Measurements from ENCODE around the gene MCRIP2. TPM values are rescaled to one million over a fixed set of nuclear protein-coding genes. Genes with fewer than 3 reads are reported as not detected.

MCRIP2 gene
- total RNA-seq, 1 donor from 2014 or later, result 17.6 TPM

- peak; percentile 44 for DNase-seq (ENCODE audit: low read depth)
Observed at GRCh38 chr16:695355-696089, 53.9 kb downstream of the MCRIP2 start.

Other genes starting within 250 kb of the MCRIP2 start
- 27.6 and 50.0 TPM in 2 replicates for gene NME4, start 244.6 kb upstream of the MCRIP2 start, total RNA-seq
- 13.0 and 17.5 TPM in 2 replicates for gene DECR2, start 239.9 kb upstream of the MCRIP2 start, total RNA-seq
- 20.5 and 72.5 TPM in 2 replicates for gene RAB11FIP3, start 216.2 kb upstream of the MCRIP2 start, total RNA-seq
- gene CAPN15, start 114.1 kb upstream of the MCRIP2 start, total RNA-seq, result 41.7 and 82.0 TPM in 2 replicates
- gene PRR35, start 81.4 kb upstream of the MCRIP2 start, total RNA-seq, result 0.05 TPM in 1 of 2 replicates, not detected in the other
- 0.85 TPM in 1 of 2 replicates, not detected in the other for gene NHLRC4, start 74.8 kb upstream of the MCRIP2 start, total RNA-seq
- gene PIGQ, start 71.9 kb upstream of the MCRIP2 start, total RNA-seq, result 30.9 and 68.5 TPM in 2 replicates
- gene RAB40C, start 51.8 kb upstream of the MCRIP2 start, total RNA-seq, result 8.0 and 12.1 TPM in 2 replicates
- gene WFIKKN1, start 10.8 kb upstream of the MCRIP2 start, total RNA-seq, result 0.35 TPM in 1 of 2 replicates, not detected in the other
- gene METTL26, start 5.5 kb upstream of the MCRIP2 start, total RNA-seq, result 54.4 and 93.1 TPM in 2 replicates
- 6.9 and 18.5 TPM in 2 replicates for gene WDR90, start 7.5 kb downstream of the MCRIP2 start, total RNA-seq
- gene RHOT2, start 26.3 kb downstream of the MCRIP2 start, total RNA-seq, result 31.1 and 43.6 TPM in 2 replicates
- 0.94 and 1.6 TPM in 2 replicates for gene RHBDL1, start 33.8 kb downstream of the MCRIP2 start, total RNA-seq
- 78.5 and 115 TPM in 2 replicates for gene STUB1, start 38.6 kb downstream of the MCRIP2 start, total RNA-seq
- gene JMJD8, start 42.5 kb downstream of the MCRIP2 start, total RNA-seq, result 33.5 and 52.3 TPM in 2 replicates
- gene WDR24, start 48.6 kb downstream of the MCRIP2 start, total RNA-seq, result 1.4 and 7.9 TPM in 2 replicates
- gene FBXL16, start 64.0 kb downstream of the MCRIP2 start, total RNA-seq, result 0.40 TPM in 1 of 2 replicates, not detected in the other
- 65.8 and 74.7 TPM in 2 replicates for gene METRN, start 73.3 kb downstream of the MCRIP2 start, total RNA-seq
- gene ANTKMT, start 79.3 kb downstream of the MCRIP2 start, total RNA-seq, result 23.1 and 73.8 TPM in 2 replicates
- 0.69 and 0.70 TPM in 2 replicates for gene CCDC78, start 84.6 kb downstream of the MCRIP2 start, total RNA-seq
- 10.5 and 24.1 TPM in 2 replicates for gene HAGHL, start 85.3 kb downstream of the MCRIP2 start, total RNA-seq
- 21.7 and 28.5 TPM in 2 replicates for gene CIAO3, start 99.2 kb downstream of the MCRIP2 start, total RNA-seq
- 1.3 and 13.5 TPM in 2 replicates for gene MSLN, start 118.9 kb downstream of the MCRIP2 start, total RNA-seq
- 22.3 and 35.3 TPM in 2 replicates for gene RPUSD1, start 146.6 kb downstream of the MCRIP2 start, total RNA-seq
- gene CHTF18, start 146.8 kb downstream of the MCRIP2 start, total RNA-seq, result 4.2 and 11.3 TPM in 2 replicates
- not detected in 2 replicates for gene GNG13, start 158.9 kb downstream of the MCRIP2 start, total RNA-seq

Measured in renal cortical epithelial cell (primary cell).